Placental epithelial cell (primary cell): ENCODE results near the gene ANP32B. TPM values are rescaled to one million over a fixed set of nuclear protein-coding genes. Genes with fewer than 3 reads are reported as not detected.

Experiments
- small RNA-seq: library from RNA; depleted of rRNA; stranded (forward); fragments of <200 nt; gene quantifications from one replicate; pipeline ENCODE3, GENCODE V24; 2012
- total RNA-seq: library from RNA; depleted of rRNA; stranded (reverse); fragments of >200 nt; gene quantifications from 2 replicates; pipeline ENCODE4 v1.2.3, GENCODE V29; 2012

The ANP32B gene
- total RNA-seq, result 7.0 and 14.1 TPM in 2 replicates

DNA sequence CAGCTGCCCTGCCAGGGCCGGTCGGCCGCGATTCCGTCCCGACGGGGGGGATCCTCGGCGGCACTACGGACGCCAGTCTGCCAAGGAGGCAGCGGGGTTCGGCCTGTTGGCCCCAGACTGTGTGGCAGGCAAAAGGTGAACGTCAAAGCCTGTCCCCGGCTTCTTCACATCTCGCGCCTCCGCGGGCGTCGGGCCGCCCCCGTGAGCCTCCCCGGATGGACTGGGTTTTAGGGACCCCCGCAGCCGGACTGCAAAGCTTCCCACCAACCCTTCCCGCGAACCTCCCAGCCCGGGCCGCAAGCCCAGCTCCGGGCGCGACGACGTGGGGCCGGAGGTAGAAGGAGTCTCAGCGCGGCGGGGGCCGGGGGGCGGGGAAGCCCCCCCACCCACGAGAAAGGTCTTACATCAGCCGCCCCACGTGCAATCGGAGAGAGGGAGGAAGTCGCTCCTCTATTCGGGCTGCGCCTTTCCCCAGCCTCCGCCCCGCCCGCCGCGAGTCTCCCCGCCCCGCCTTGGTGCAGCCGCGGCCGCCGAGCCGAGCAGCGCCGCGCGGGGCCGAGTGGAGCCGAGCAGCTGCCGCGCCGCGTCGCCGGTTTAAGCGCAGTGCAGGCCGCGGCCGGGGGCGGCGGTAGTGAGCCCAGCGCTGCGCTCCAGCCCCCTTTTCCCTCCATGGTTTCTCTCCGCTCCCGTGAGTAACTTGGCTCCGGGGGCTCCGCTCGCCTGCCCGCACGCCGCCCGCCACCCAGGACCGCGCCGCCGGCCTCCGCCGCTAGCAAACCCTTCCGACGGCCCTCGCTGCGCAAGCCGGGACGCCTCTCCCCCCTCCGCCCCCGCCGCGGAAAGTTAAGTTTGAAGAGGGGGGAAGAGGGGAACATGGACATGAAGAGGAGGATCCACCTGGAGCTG lies at the start of gene ANP32B:
Gene ANP32B, plus strand, starts transcription at position 659 of the 906 bp plus-strand sequence. Its CDS starts 215 bp downstream, at position 874.

DNA sequence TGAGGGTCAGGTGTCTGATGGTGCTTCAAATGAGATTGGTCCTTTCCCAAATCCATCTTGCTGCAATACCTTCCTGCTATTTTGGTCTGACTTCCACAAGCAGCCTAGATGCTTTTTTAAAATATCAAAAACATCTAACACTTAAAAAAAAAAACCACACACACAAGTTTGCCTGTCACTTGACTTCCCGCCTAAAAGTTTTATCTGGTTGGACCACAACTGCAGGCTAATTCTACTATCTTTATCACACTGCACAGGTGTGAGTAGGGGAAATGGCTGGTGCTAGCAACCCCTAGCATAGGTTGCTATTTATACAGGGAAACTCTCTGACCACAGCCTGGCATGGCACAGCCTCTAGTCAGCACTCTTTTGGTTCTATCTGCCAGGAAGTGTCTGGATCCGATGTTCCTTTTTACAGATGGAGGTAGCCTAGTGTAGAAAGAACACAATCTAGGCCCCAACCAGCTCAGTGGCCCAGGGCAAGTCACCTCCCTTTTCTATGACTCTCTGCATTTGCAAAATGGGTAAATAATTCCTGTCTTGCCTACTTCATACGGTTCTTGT lies 45.0 kb upstream of the ANP32B start, which contains the start of gene HEMGN:
Gene HEMGN, minus strand, starts transcription at position 92 of the 564 bp plus-strand sequence. Its CDS starts 36 bp downstream, at position 56.

GRCh38 chr9:98056269-98057137 lies 73.4 kb downstream of the ANP32B start, which contains the start of gene NANS:
Gene NANS (plus strand): TSS chr9:98056732. CDS start chr9:98056809, 77 bp downstream.

Small RNAs within 50 kb of the gene (small RNA-seq; reads per million reads assigned to genes)
- not detected for gene RNU6-918P

Other genes starting within 250 kb of the ANP32B start
- 1.2 TPM in 1 of 2 replicates, not detected in the other for gene FOXE1, start 130.1 kb upstream of the ANP32B start, total RNA-seq
- 22.4 and 24.2 TPM in 2 replicates for gene TRMO, start 60.8 kb upstream of the ANP32B start, total RNA-seq
- gene HEMGN, start 45.2 kb upstream of the ANP32B start, total RNA-seq, result not detected in 2 replicates
- gene NANS, start 73.4 kb downstream of the ANP32B start, total RNA-seq, result 47.1 and 103 TPM in 2 replicates
- gene TRIM14, start 135.9 kb downstream of the ANP32B start, total RNA-seq, result 0.65 and 0.79 TPM in 2 replicates
- gene CORO2A, start 209.3 kb downstream of the ANP32B start, total RNA-seq, result 1.6 and 2.0 TPM in 2 replicates